HG03439 (cell line): ENCODE measurements around the gene TRPC5OS.

ENCODE experiments used
- ATAC-seq: cut with Tn5 transposase; IDR thresholded peaks from one replicate; pipeline ENCODE4 v1.9.1; 2021; ENCODE audit warnings: mild to moderate bottlenecking, moderate library complexity; ENCODE audit not compliant: unreplicated experiment

Gene TRPC5OS

GRCh38 chrX:111892375-111892774, 16.4 kb downstream of the TRPC5OS start:
- no peak for ATAC-seq

- ATAC-seq: no peak
Measured at GRCh38 chrX:111896148-111896547, 20.2 kb downstream of the TRPC5OS start.

- no peak for ATAC-seq
Measured at GRCh38 chrX:111914398-111915090, 38.6 kb downstream of the TRPC5OS start.

- no peak for ATAC-seq
Measured at GRCh38 chrX:111917591-111917990, 41.6 kb downstream of the TRPC5OS start.

DNA sequence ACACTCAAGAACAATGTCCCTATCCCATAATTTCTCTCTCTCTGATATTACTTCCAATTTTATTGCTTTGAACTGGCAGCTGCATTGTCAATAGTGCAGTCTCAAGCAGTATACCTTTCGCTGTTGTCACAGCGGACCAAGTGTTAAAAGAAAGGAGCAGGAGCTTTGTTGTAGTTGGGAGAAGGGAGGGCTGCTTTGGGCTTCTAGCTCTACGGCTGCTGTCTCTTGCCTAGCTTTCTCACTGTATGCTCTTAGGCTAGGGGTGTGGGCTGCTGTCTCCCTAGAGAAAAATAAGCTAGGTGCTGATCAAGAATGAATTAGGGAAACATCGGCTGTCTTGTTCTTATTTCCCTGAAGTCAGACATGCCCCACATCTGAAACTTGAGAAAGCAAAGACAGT, 52.5 kb downstream of the TRPC5OS start:
- ATAC-seq: no peak
